CD14-positive monocyte (primary cell): ENCODE data around the gene MBD3. TPM values are rescaled to one million over a fixed set of nuclear protein-coding genes. Genes with fewer than 3 reads are reported as not detected.
"Not testable (repeated sequence)": the region's sequence is repeated elsewhere in the genome, so short reads cannot be mapped to it uniquely, and the experiment has no call there.

Experiments
- DNase-seq, 3 donors: peaks; one replicate each; pipeline ENCODE4 v3.0.0-alpha.2; 2011 to 2022
- H2AFZ ChIP-seq: 2 replicates; pipeline ENCODE4 v1.6.0; 2012; ENCODE audit warnings: mild to moderate bottlenecking, low read depth, low read length, inconsistent platforms; ENCODE audit not compliant: insufficient read depth, poor library complexity, severe bottlenecking
- H3K27ac ChIP-seq, 2 donors: 1 replicate in 1 of 2; 2 replicates in 1 of 2; pipeline ENCODE4 v1.5.1; 2012 to 2013; ENCODE audit warnings: low read length in 2 of 2, control low read depth in 1 of 2, inconsistent platforms in 1 of 2, low read depth in 1 of 2, mild to moderate bottlenecking in 1 of 2
- H3K27me3 ChIP-seq, 2 donors: one replicate each; pipeline versions ENCODE4 v1.6.0 to v1.6.1; 2011 to 2013; ENCODE audit warnings: low read length in 2 of 2; ENCODE audit not compliant: control insufficient read depth in 2 of 2, insufficient read depth in 2 of 2
- H3K36me3 ChIP-seq, 2 donors: replicated peaks in 1 of 2; 1 replicate in 1 of 2; 2 replicates in 1 of 2; pipeline versions ENCODE4 v1.5.1 to v1.6.1; 2012 to 2013; ENCODE audit warnings: low read length in 2 of 2, control low read depth in 1 of 2, inconsistent platforms in 1 of 2, mild to moderate bottlenecking in 1 of 2; ENCODE audit not compliant: insufficient read depth in 2 of 2, control insufficient read depth in 1 of 2
- H3K4me1 ChIP-seq, 2 donors: 1 replicate in 1 of 2; 2 replicates in 1 of 2; pipeline versions ENCODE4 v1.5.1 to v1.6.1; 2012 to 2013; ENCODE audit warnings: low read length in 2 of 2, control low read depth in 1 of 2, inconsistent platforms in 1 of 2, mild to moderate bottlenecking in 1 of 2, moderate library complexity in 1 of 2; ENCODE audit not compliant: insufficient read depth in 2 of 2, control insufficient read depth in 1 of 2
- H3K4me2 ChIP-seq: replicated peaks from 2 replicates; pipeline ENCODE3; 2012; ENCODE audit warnings: low read length, moderate library complexity, mild to moderate bottlenecking; ENCODE audit not compliant: poor library complexity, severe bottlenecking; ENCODE audit errors: extremely low read depth
- H3K4me3 ChIP-seq, 3 experiments: fragments of 200-600 bp in 1 of 3; sonication (generic) in 1 of 3; replicated peaks in 1 of 3; 1 replicate in 2 of 3; 2 replicates in 1 of 3; pipeline ENCODE4 v1.5.1; 2011 to 2013; ENCODE audit warnings: low read length in 3 of 3, mild to moderate bottlenecking in 3 of 3, control low read depth in 2 of 3, low read depth in 2 of 3, inconsistent platforms in 1 of 3, moderate library complexity in 1 of 3
- H3K79me2 ChIP-seq: 2 replicates; pipeline ENCODE4 v1.6.0; 2012; ENCODE audit warnings: mild to moderate bottlenecking, control low read depth, inconsistent platforms, low read length, moderate library complexity; ENCODE audit not compliant: insufficient read depth
- H3K9ac ChIP-seq: 2 replicates; pipeline ENCODE4 v1.6.0; 2017; ENCODE audit warnings: low read length, mild to moderate bottlenecking; ENCODE audit not compliant: insufficient read depth, poor library complexity, severe bottlenecking
- H3K9me3 ChIP-seq, 2 donors: replicated peaks in 1 of 2; 1 replicate in 1 of 2; 2 replicates in 1 of 2; pipeline versions ENCODE4 v1.5.1 to v1.6.1; 2012 to 2013; ENCODE audit warnings: low read length in 2 of 2, control low read depth in 1 of 2; ENCODE audit not compliant: control insufficient read depth in 1 of 2, insufficient read depth in 1 of 2
- H4K20me1 ChIP-seq: 2 replicates; pipeline ENCODE4 v1.6.0; 2012; ENCODE audit warnings: mild to moderate bottlenecking, low read length, control low read depth, moderate library complexity; ENCODE audit not compliant: insufficient read depth
- H3K27ac Mint-ChIP-seq, 7 donors: one replicate each; pipeline ENCODE4 v1.8.0; 2020; ENCODE audit warnings: mild to moderate bottlenecking in 7 of 7, mixed read lengths in 7 of 7, moderate library complexity in 6 of 7, inconsistent platforms in 2 of 7
- H3K27me3 Mint-ChIP-seq, 3 donors: one replicate each; pipeline ENCODE4 v1.8.0; 2021 to 2022; ENCODE audit warnings: low read depth in 3 of 3, mild to moderate bottlenecking in 3 of 3, mixed read lengths in 3 of 3, moderate library complexity in 3 of 3, inconsistent platforms in 1 of 3
- H3K36me3 Mint-ChIP-seq, 2 donors: one replicate each; pipeline ENCODE4 v1.8.0; 2020; ENCODE audit warnings: mixed read lengths in 2 of 2, inconsistent platforms in 1 of 2, mild to moderate bottlenecking in 1 of 2
- H3K4me1 Mint-ChIP-seq: one replicate; pipeline ENCODE4 v1.8.0; 2020; ENCODE audit warnings: mild to moderate bottlenecking, mixed read lengths
- H3K4me3 Mint-ChIP-seq, 2 donors: one replicate each; pipeline ENCODE4 v1.8.0; 2020; ENCODE audit warnings: mild to moderate bottlenecking in 2 of 2, mixed read lengths in 2 of 2, moderate library complexity in 1 of 2
- H3K9me3 Mint-ChIP-seq, 7 donors: one replicate each; pipeline ENCODE4 v1.8.0; 2020 to 2022; ENCODE audit warnings: mixed read lengths in 7 of 7, mild to moderate bottlenecking in 6 of 7, moderate library complexity in 6 of 7, inconsistent platforms in 2 of 7
- CTCF ChIP-seq: fragments of 200-600 bp; IDR thresholded peaks from one replicate; pipeline ENCODE4 v1.8.0; 2022; ENCODE audit warnings: antibody characterized with exemption, mild to moderate bottlenecking
- WGBS: methylation state at CpG from one replicate; pipeline ENCODE4 v1.1.5; 2013; ENCODE audit warnings: missing lambda C conversion rate; ENCODE audit not compliant: insufficient coverage; 5-methylcytosine and 5-hydroxymethylcytosine counted together
- intact Hi-C, 2 donors: fragments of 100-400 bp; cut with micrococcal nuclease; formaldehyde crosslinking; loops; one replicate each; pipeline versions ENCODE4 v1.15.0 to v1.15.1; 2023
- polyA plus RNA-seq, 3 donors: library from polyadenylated mRNA; depleted of rRNA in 1 of 3; unstranded in 2 of 3; stranded (reverse) in 1 of 3; fragments of 300-500 nt in 2 of 3; fragments of >200 nt in 1 of 3; fragmentation: Illumina TruSeq in 2 of 3; gene quantifications; 1 replicate in 2 of 3; 2 replicates in 1 of 3; pipeline ENCODE4 v1.2.3, GENCODE V29; 2012 to 2021

MBD3 gene
- polyA plus RNA-seq, 3 donors, result 2.6 to 35.3 (median 4.9) TPM

- Histone ChIP-seq H3K4me3 (no peak overlapping the region), H3K79me2 (no peaks in the 10 kb centered on the region), H4K20me1 (no peaks in the 10 kb centered on the region), H3K36me3 (no peaks in the 10 kb centered on the region), H3K27me3 (peaks cover 0 to 7% of the 10 kb centered on the region in 2 donors), H3K4me1 (no peaks in the 10 kb centered on the region), H3K9ac (no peak overlapping the region), H2AFZ (no peak overlapping the region), H3K27ac (no peak overlapping the region), H3K4me2 (no peak overlapping the region), H3K9me3 (no peaks in the 10 kb centered on the region)
- WGBS, result 70% methylated on average over 13 of the region's 15 CpGs
- no peak for DNase-seq
- peaks cover 23 to 42% (median 24%) of the 10 kb centered on the region in 3 donors for H3K27me3 Mint-ChIP-seq
- TF ChIP-seq CTCF, result no peak
- no peak overlapping the region for H3K27ac Mint-ChIP-seq
- no peaks in the 10 kb centered on the region for H3K4me1 Mint-ChIP-seq
- intact Hi-C loops, result no loop called here
- no peaks in the 10 kb centered on the region for H3K36me3 Mint-ChIP-seq
- H3K9me3 Mint-ChIP-seq, result peaks cover 0 to 11% (median 4%) of the 10 kb centered on the region in 7 donors
- no peak overlapping the region for H3K4me3 Mint-ChIP-seq
Observed at GRCh38 chr19:1538978-1539377, 53.7 kb downstream of the MBD3 start.

- H3K4me3 ChIP-seq, H2AFZ ChIP-seq, H3K79me2 ChIP-seq, H3K27ac Mint-ChIP-seq, H3K9ac ChIP-seq, H3K27ac ChIP-seq, H3K27me3 ChIP-seq, H3K4me3 Mint-ChIP-seq, H3K36me3 Mint-ChIP-seq, intact Hi-C loops, DNase-seq, H4K20me1 ChIP-seq, H3K4me1 Mint-ChIP-seq, H3K9me3 ChIP-seq, H3K9me3 Mint-ChIP-seq, H3K4me1 ChIP-seq, H3K36me3 ChIP-seq, H3K4me2 ChIP-seq: not testable (repeated sequence)
- WGBS, result 99% methylated on average over 4 of the region's 7 CpGs
- H3K27me3 Mint-ChIP-seq, result peaks cover 14 to 31% (median 18%) of the 10 kb centered on the region in 3 donors
Observed at GRCh38 chr19:1535699-1536098, 57.0 kb downstream of the MBD3 start.
